DOHH2 (cell line): ENCODE measurements around the gene HORMAD1.
A peak's percentile ranks its signal among the peaks of the same experiment; 100 is the strongest.
"Not testable (repeated sequence)": the region's sequence is repeated elsewhere in the genome, so short reads cannot be mapped to it uniquely, and the experiment has no call there.

Experiments used
- H3F3A ChIP-seq: fragments of 200-600 bp; sonication (generic), shearing (Covaris generic); 2 replicates; pipeline ENCODE4 v1.6.0; 2016; ENCODE audit warnings: antibody characterized with exemption, mild to moderate bottlenecking; ENCODE audit not compliant: control insufficient read depth, insufficient read depth
- H3K27ac ChIP-seq: fragments of 200-600 bp; sonication (generic); 2 replicates; pipeline ENCODE4 v1.5.1; 2014; ENCODE audit warnings: low read depth, mild to moderate bottlenecking, low read length, moderate library complexity
- H3K27me3 ChIP-seq: fragments of 200-600 bp; sonication (generic); 2 replicates; pipeline ENCODE4 v1.6.1; 2014; ENCODE audit warnings: mild to moderate bottlenecking, low read length, mixed read lengths; ENCODE audit not compliant: control insufficient read depth
- H3K36me3 ChIP-seq: fragments of 200-600 bp; sonication (generic); 2 replicates; pipeline ENCODE4 v1.6.1; 2014; ENCODE audit warnings: mild to moderate bottlenecking, low read length, moderate library complexity, mixed read lengths; ENCODE audit not compliant: control insufficient read depth
- H3K4me1 ChIP-seq: fragments of 200-600 bp; sonication (generic); 2 replicates; pipeline ENCODE4 v1.6.1; 2014; ENCODE audit warnings: mild to moderate bottlenecking, low read length, mixed read lengths; ENCODE audit not compliant: control insufficient read depth
- H3K4me2 ChIP-seq: fragments of 200-600 bp; sonication (generic); 2 replicates; pipeline ENCODE4 v1.6.0; 2014; ENCODE audit warnings: mild to moderate bottlenecking, low read length, moderate library complexity
- H3K4me3 ChIP-seq: fragments of 200-600 bp; sonication (generic); 2 replicates; pipeline ENCODE4 v1.5.1; 2014; ENCODE audit warnings: mild to moderate bottlenecking, low read length, mixed read lengths
- H3K79me2 ChIP-seq: fragments of 200-600 bp; sonication (generic); 2 replicates; pipeline ENCODE4 v1.6.1; 2014; ENCODE audit warnings: mild to moderate bottlenecking, low read length, mixed read lengths; ENCODE audit not compliant: control insufficient read depth
- H3K9me2 ChIP-seq: fragments of 200-600 bp; sonication (generic); replicated peaks from 2 replicates; pipeline ENCODE4 v1.6.1; 2014; ENCODE audit warnings: mild to moderate bottlenecking, low read length, mixed read lengths; ENCODE audit not compliant: control insufficient read depth
- H3K9me3 ChIP-seq: fragments of 200-600 bp; sonication (generic); 2 replicates; pipeline ENCODE4 v1.6.1; 2014; ENCODE audit warnings: antibody characterized with exemption, low read length, mixed read lengths; ENCODE audit not compliant: control insufficient read depth, insufficient read depth
- H4K20me1 ChIP-seq: fragments of 200-600 bp; sonication (generic); 2 replicates; pipeline ENCODE4 v1.6.0; 2014; ENCODE audit warnings: low read depth, mild to moderate bottlenecking, antibody characterized with exemption, low read length, moderate library complexity; ENCODE audit not compliant: control insufficient read depth, insufficient read depth
- CTCF ChIP-seq: fragments of 200-600 bp; sonication (generic); IDR thresholded peaks from one replicate; pipeline ENCODE4 v1.5.1; 2014; ENCODE audit warnings: antibody characterized with exemption, mild to moderate bottlenecking, low read depth, low read length; ENCODE audit not compliant: poor library complexity, severe bottlenecking
- EZH2phosphoT487 ChIP-seq: fragments of 200-600 bp; sonication (generic); IDR thresholded peaks from 2 replicates; pipeline ENCODE4 v1.6.1; 2017; ENCODE audit warnings: borderline replicate concordance, mild to moderate bottlenecking, antibody characterized with exemption, low read length, moderate library complexity, mixed read lengths

Gene HORMAD1

GRCh38 chr1:150720703-150721102 is at the start of gene HORMAD1:
Gene HORMAD1, minus strand, starts transcription at chr1:150720895. Its CDS starts 1,390 bp downstream, at chr1:150719505.
- Histone ChIP-seq H3K9me3 (no peaks in the 10 kb centered on the region), H3K27me3 (no peaks in the 10 kb centered on the region), H3K36me3 (no peaks in the 10 kb centered on the region), H4K20me1 (no peaks in the 10 kb centered on the region), H3K4me1 (no peaks in the 10 kb centered on the region), H3K4me2 (no peak within 1 kb of the TSS), H3K9me2 (no peaks in the 10 kb centered on the region), H3K4me3 (no peak within 1 kb of the TSS), H3F3A (no peaks in the 10 kb centered on the region), H3K79me2 (no peaks in the 10 kb centered on the region), H3K27ac (no peak within 1 kb of the TSS)
- TF ChIP-seq EZH2phosphoT487 (no peak), CTCF (no peak)

GRCh38 chr1:150767704-150768103 is 47.0 kb upstream of the HORMAD1 start:
- H3K27me3 ChIP-seq, H3K4me2 ChIP-seq, H3F3A ChIP-seq, H3K4me3 ChIP-seq, H3K27ac ChIP-seq, H4K20me1 ChIP-seq, H3K9me2 ChIP-seq, H3K9me3 ChIP-seq, H3K36me3 ChIP-seq: not testable (repeated sequence)
- peaks cover 50% of the 10 kb centered on the region for H3K4me1 ChIP-seq
- peaks cover 28% of the 10 kb centered on the region for H3K79me2 ChIP-seq

GRCh38 chr1:150765977-150766301 is 45.2 kb upstream of the HORMAD1 start:
- peak overlapping the region; percentile 90 for H3K4me2 ChIP-seq

GRCh38 chr1:150765296-150765976 is 44.7 kb upstream of the HORMAD1 start, which contains the start of gene CTSS:
Gene CTSS, minus strand, starts transcription at chr1:150765778. Its CDS starts 1,015 bp downstream, at chr1:150764763.
- peaks cover 54% of the 10 kb centered on the region for H3K4me1 ChIP-seq
- H3K36me3 ChIP-seq = peaks cover 29% of the 10 kb centered on the region
- no peaks in the 10 kb centered on the region for H3K9me2 ChIP-seq
- peak within 1 kb of the TSS; percentile 90 for H3K4me2 ChIP-seq
- peaks cover 7% of the 10 kb centered on the region; the same call in 1 of the 2 replicates for H3F3A ChIP-seq
- H3K4me3 ChIP-seq = peak within 1 kb of the TSS; percentile 86
- H3K27me3 ChIP-seq = no peaks in the 10 kb centered on the region
- TF ChIP-seq EZH2phosphoT487 = no peak
- no peak for TF ChIP-seq CTCF
- H3K79me2 ChIP-seq = peaks cover 50% of the 10 kb centered on the region
- H3K9me3 ChIP-seq = peaks cover 7% of the 10 kb centered on the region
- peak within 1 kb of the TSS; percentile 83 for H3K27ac ChIP-seq
- no peaks in the 10 kb centered on the region for H4K20me1 ChIP-seq

More at GRCh38 chr1:150765977-150766301, 45.2 kb upstream of the HORMAD1 start:
- H3K9me2 ChIP-seq, H3K9me3 ChIP-seq, H4K20me1 ChIP-seq, H3F3A ChIP-seq, H3K27me3 ChIP-seq: not testable (repeated sequence)
- Histone ChIP-seq H3K27ac (peak overlapping the region; percentile 83), H3K4me3 (peak overlapping the region; percentile 86), H3K79me2 (peaks cover 45% of the 10 kb centered on the region), H3K4me1 (peaks cover 59% of the 10 kb centered on the region), H3K36me3 (peaks cover 24% of the 10 kb centered on the region)
